ENCODE data around the gene B4GALT1. TPM values are rescaled to one million over a fixed set of nuclear protein-coding genes. Genes with fewer than 3 reads are reported as not detected.

Gene B4GALT1
- total and polyA plus RNA-seq, 2 of the 8 experiments (the other 6 are each of a cell fraction or from before 2014, with no cell fraction given), result 12.8 to 18.2 TPM

DNA sequence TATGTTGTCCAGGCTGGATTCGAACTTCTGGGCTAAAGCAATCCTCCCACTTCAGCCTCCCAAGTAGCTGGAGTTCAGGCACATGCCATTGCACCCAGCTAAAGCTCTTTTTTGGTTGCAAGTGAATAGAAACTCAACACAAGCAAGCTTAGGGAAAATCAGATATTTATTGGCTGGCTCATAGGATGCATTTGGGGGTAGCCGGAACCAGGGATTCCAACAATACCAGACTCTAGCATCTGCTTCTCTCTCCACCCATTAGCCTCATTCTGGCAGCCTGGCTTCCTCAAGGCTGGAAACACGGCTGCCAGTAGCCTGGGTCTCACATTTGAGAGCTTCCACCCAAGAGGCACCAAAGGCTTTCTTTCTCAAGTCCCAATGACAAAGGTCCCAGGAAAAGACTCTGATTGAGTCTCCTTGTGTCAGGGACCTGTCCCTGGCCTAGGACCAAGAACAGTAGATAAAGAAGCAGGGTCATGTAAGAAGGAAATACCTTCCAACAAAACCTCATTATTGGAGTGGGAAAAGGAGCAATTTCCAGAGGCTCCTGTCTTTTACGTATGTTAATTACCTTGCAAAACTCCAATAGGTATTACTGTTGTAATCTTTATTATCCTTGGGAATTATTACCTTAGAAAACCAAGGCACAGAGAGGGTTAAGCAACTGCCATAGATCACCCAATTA lies 23.0 kb upstream of the B4GALT1 start:
- Histone ChIP-seq H2AFZ (ENCODE audit: low read length) (no peak overlapping the region), H3K27me3 (replicated peaks in 1 of 4; ENCODE audit: control insufficient read depth in 3 of 4, extremely low read depth in 1 of 4, insufficient read depth in 3 of 4, low read length in 3 of 4) (no peaks in the 10 kb centered on the region), H3K4me2 (ENCODE audit: insufficient read depth in 1 of 2, low read depth in 2 of 2, low read length in 2 of 2) (no peak overlapping the region), H2AK5ac (ENCODE audit: low read depth, low read length) (no peak overlapping the region), H4K91ac (replicated peaks; ENCODE audit: insufficient read length, low read length) (no peak overlapping the region), H3K23ac (ENCODE audit: insufficient read length) (no peak overlapping the region), H3K79me2 (ENCODE audit: control insufficient read depth in 1 of 2, insufficient read depth in 2 of 2, low read length in 2 of 2) (no peaks in the 10 kb centered on the region), H4K5ac (ENCODE audit: insufficient read length, low read depth, low read length) (no peak overlapping the region), H2BK20ac (ENCODE audit: low read length) (no peak overlapping the region), H4K8ac (ENCODE audit: extremely low read depth, insufficient read depth, low read length) (no peak overlapping the region), H3K79me1 (ENCODE audit: low read depth, low read length) (no peaks in the 10 kb centered on the region), H2BK120ac (replicated peaks; ENCODE audit: low read depth, low read length) (no peak overlapping the region), H3K9ac (replicated peaks in 1 of 4; ENCODE audit: extremely low read depth in 1 of 4, low read depth in 3 of 4, low read length in 3 of 4) (no peak overlapping the region), H3K14ac (ENCODE audit: insufficient read length) (no peak overlapping the region), H3K4ac (replicated peaks; ENCODE audit: insufficient read length, low read depth, low read length) (no peak overlapping the region), H3K23me2 (ENCODE audit: low read depth, low read length) (no peaks in the 10 kb centered on the region), H3K56ac (replicated peaks; ENCODE audit: insufficient read length, low read depth, low read length) (no peak overlapping the region), H3K9me3 (ENCODE audit: insufficient read depth in 2 of 2, low read depth in 1 of 2, low read length in 1 of 2) (no peaks in the 10 kb centered on the region), H3K4me3 (ENCODE audit: extremely low read depth in 1 of 4, insufficient read depth in 2 of 4, low read depth in 3 of 4, low read length in 4 of 4) (no peak overlapping the region), H3K18ac (ENCODE audit: extremely low read depth, low read length) (no peak overlapping the region), H2BK5ac (ENCODE audit: low read depth, low read length) (no peak overlapping the region), H3K4me1 (replicated peaks in 1 of 4; ENCODE audit: control insufficient read depth in 3 of 4, insufficient read depth in 4 of 4, low read length in 3 of 4) (no peaks in the 10 kb centered on the region), H3K36me3 (ENCODE audit: control insufficient read depth in 2 of 4, insufficient read depth in 4 of 4, low read length in 3 of 4) (no peaks in the 10 kb centered on the region), H4K20me1 (replicated peaks in 1 of 2; ENCODE audit: control insufficient read depth in 1 of 2, insufficient read depth in 2 of 2, low read length in 2 of 2) (no peaks in the 10 kb centered on the region), H2BK12ac (ENCODE audit: low read depth, low read length) (no peak overlapping the region), H3K27ac (ENCODE audit: low read depth, low read length) (no peak overlapping the region), H2BK15ac (ENCODE audit: low read length) (no peak overlapping the region)
- no peak for FAIRE-seq
- POLR2A ChIA-PET (ENCODE audit: partially characterized antibody), result interaction anchor here (0.9 to 1.0 kb wide), 2 partner anchors 19 to 1882 kb away, joined by 3 read pairs; no protein-coding TSS in a partner anchor
- CTCF ChIA-PET (ENCODE audit: partially characterized antibody), result interaction anchor here (1.0 to 2.3 kb wide), 4 partner anchors 11 to 36 kb away, joined by 3 to 11 read pairs (median 8); no protein-coding TSS in a partner anchor
- no peak for DNase-seq (ENCODE audit: low read depth in 1 of 2, low spot score in 2 of 2)
- 81% methylated on average over 4 of the region's 4 CpGs; no CpG with 5 or more reads in 1 of the 2 experiments for WGBS, 2 experiments (ENCODE audit: extremely low coverage in 1 of 2, insufficient coverage in 1 of 2, insufficient read length in 1 of 2, insufficient replicate concordance in 2 of 2, low coverage in 1 of 2, low lambda C conversion rate in 2 of 2, missing lambda C conversion rate in 1 of 2)
- TF ChIP-seq POLR2A (IDR thresholded peaks at IDR 0.05; ENCODE audit: control extremely low read depth in 1 of 2, low read depth in 2 of 2, low read length in 2 of 2), result no peak
- no peak for TF ChIP-seq SIN3A (conservative IDR thresholded peaks at IDR 0.05 in 1 of 2, IDR thresholded peaks at IDR 0.05 in 1 of 2; ENCODE audit: low read depth in 1 of 2, low read length in 2 of 2)
- no peak for TF ChIP-seq EZH2 (IDR thresholded peaks at IDR 0.05; ENCODE audit: low read depth, low read length, severe bottlenecking)
- TF ChIP-seq RNF2 (IDR thresholded peaks at IDR 0.05; ENCODE audit: borderline replicate concordance, low read depth, low read length, missing control alignments, poor library complexity, severe bottlenecking), result no peak
